AG10803 (cell line): Measurements from ENCODE around the gene PPM1F.

Experiments used
- DNase-seq: peaks from one replicate; pipeline ENCODE4 v3.0.0; 2010; ENCODE audit warnings: low read depth
- H3K4me3 ChIP-seq: 2 replicates; pipeline ENCODE4 v1.5.1; 2011; ENCODE audit warnings: mild to moderate bottlenecking, low read length, control low read depth
- TF ChIP-seq, protein P1 (sequence below): conservative IDR thresholded peaks from 2 replicates; pipeline ENCODE4 v1.5.1; 2011; ENCODE audit warnings: mild to moderate bottlenecking, low read length, control low read depth, inconsistent platforms

The PPM1F gene

DNA sequence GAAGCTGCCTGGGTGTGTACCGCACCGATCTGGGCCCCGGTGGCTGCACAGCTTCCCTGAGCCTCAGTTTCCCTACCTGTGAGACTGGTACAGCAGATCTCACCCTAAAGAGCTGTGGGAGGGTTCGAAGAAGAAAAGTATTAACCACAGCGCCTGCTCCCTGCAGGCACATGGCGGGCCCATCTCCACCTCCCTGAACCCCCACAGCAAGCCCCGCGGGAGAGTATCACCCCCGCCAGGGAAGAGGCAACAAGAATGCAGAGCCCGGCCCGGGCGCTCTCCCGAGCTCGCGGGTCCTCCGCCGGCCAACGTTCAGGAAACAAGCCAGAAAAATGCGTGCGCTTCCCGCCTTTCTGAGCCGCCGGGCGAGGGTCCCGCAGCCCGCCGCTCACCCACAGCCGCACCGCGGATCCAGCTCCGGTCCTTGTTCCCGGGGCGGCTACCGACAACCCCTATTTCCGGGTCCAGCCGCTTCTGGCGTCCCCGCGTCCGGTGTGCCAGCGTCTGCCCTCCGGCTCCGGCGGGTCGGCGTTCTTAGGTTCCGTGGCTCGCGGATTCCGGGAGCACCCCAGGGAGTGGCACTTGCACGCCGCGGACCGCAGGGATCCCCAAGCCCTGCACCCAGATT, 29.8 kb upstream of the PPM1F start, which contains the start of gene TOP3B:
TSS of gene TOP3B (minus strand) at position 450 of the 628 bp plus-strand sequence. CDS start 7,078 bp downstream, outside the sequence.
- H3K4me3 ChIP-seq: peak within 1 kb of the TSS; percentile 94
- peak; percentile 74 for DNase-seq
- TF ChIP-seq, protein P1, sequence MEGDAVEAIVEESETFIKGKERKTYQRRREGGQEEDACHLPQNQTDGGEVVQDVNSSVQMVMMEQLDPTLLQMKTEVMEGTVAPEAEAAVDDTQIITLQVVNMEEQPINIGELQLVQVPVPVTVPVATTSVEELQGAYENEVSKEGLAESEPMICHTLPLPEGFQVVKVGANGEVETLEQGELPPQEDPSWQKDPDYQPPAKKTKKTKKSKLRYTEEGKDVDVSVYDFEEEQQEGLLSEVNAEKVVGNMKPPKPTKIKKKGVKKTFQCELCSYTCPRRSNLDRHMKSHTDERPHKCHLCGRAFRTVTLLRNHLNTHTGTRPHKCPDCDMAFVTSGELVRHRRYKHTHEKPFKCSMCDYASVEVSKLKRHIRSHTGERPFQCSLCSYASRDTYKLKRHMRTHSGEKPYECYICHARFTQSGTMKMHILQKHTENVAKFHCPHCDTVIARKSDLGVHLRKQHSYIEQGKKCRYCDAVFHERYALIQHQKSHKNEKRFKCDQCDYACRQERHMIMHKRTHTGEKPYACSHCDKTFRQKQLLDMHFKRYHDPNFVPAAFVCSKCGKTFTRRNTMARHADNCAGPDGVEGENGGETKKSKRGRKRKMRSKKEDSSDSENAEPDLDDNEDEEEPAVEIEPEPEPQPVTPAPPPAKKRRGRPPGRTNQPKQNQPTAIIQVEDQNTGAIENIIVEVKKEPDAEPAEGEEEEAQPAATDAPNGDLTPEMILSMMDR: no peak

DNA sequence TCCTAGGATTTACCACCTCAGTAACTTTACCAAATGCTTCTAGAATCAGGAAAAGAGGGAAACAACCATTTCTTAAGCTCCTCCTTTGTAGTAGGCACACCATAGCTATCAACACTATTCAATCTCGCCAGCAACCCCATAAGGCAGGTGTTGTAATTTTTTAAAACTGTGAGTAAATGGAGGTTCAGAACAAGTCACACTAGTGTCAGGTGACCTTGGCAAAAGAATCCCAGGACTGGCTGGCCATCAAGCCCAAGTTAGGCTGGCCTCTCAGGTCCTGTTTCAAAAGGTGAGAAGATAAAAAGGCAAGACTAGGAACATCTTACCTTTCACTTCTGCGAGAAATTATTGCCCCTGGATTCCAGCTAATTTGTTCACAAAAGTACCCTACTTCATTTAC, 29.2 kb upstream of the PPM1F start:
- H3K4me3 ChIP-seq: peak overlapping the region; percentile 94
- TF ChIP-seq, protein P1: no peak
- no peak for DNase-seq

- no peak overlapping the region for H3K4me3 ChIP-seq
- TF ChIP-seq, protein P1: no peak
- no peak for DNase-seq
Observed at GRCh38 chr22:21980547-21980946, 27.9 kb upstream of the PPM1F start.

DNA sequence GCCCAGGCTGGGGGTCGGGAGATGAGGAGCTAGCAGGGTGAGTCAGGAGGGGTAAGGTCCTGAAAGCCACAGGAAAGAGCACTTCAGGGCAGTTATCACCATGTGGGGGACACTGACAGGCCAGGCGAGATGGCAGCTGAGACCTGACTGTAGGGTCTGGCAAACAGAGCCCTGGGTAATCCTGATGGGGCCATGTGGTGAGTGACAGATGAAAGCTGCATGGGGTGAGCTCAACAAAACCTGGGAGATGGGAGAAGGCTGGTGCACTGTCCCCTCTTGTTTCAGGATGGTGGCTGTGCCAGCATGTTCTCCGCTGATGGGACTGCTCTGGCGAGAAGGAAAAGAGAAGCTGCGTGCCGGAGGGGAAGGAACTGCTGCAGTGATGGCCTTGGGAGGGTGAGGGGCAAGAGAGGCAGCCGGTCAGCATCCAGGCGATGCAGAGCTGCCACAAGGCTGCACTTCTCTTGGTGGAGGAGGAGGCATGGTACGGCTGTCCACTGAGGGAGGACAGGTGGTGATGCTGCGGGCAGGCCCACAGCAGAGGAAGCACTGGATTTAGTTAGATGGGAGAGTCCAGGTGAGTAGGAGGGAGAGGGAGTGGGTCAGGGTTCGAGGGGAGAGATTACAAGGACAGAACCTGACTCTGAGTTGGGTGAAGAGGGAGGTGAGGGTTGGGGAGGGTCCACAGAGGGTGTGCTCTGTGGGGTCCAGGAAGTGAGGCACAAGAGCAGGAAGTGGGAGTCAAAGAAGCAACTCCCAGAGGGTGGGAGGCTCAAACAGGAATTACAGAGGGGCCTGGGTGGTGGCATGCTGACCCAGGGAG, 26.1 kb upstream of the PPM1F start:
- no peak for DNase-seq
- no peak overlapping the region for H3K4me3 ChIP-seq
- TF ChIP-seq, protein P1: no peak

DNA sequence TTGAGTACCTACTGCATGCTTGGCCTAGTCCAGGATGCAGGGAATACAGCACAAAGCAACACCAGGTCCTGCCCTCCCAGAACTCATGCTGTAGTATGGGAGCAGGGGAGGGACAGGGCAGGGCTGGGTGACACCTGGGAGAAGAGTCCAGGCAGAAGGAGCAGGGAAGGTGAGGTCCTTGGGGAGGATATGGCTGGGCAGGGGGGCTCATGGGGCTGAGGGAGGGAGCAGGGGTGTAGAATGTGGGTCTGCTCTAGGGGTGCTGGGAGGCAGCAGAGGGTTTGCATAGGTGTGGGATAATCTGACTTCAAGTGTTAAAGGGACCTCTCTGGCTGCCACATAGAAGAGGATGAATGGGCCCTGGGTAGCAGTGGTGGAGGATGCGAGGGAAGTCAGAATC, 25.2 kb upstream of the PPM1F start:
- H3K4me3 ChIP-seq: no peak overlapping the region
- TF ChIP-seq, protein P1: no peak
- DNase-seq: no peak

DNA sequence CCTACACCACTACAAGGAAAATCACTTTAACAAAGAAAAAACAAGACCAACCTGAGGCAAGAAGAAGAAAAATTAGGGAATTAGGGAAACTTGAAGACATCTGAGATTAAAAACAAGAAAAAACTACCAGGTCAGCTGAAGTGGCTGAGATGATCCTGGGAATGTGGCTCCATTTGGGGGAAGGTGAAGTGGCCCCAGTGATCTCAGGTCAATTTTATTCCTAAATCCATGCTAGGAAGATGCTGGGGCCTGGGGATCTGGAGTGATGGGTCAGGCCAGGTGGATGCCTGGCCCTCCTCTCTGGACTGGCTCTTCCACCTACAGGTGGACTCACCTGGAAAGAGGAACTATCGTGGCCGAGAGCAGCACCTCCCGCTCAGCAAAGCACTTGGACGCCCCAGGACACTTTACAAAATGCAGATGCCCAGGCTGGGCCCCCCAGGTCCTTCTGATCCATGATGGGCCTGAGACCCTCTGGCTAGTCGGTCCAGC, 23.3 kb upstream of the PPM1F start:
- DNase-seq: no peak
- TF ChIP-seq, protein P1: no peak
- no peak overlapping the region for H3K4me3 ChIP-seq
